GM23338 (cell line): ENCODE results near the gene ZBTB42.

Source experiments
- CREB1 ChIP-seq: fragments of 250-450 bp; sonication (Bioruptor Pico); IDR thresholded peaks from 2 replicates; pipeline ENCODE4 v1.5.0; 2020; ENCODE audit warnings: low read depth, mild to moderate bottlenecking, moderate library complexity
- CTCF ChIP-seq, 2 experiments: fragments of 200-600 bp in 1 of 2; sonication (generic) in 1 of 2; conservative IDR thresholded peaks; 2 replicates each; pipeline versions ENCODE4 v1.5.1 to v1.6.1; 2016 to 2017; ENCODE audit warnings: antibody characterized with exemption in 2 of 2, low read depth in 2 of 2, mild to moderate bottlenecking in 2 of 2, moderate library complexity in 1 of 2
- ETS1 ChIP-seq: IDR thresholded peaks from 2 replicates; pipeline ENCODE4 v1.6.1; 2016; ENCODE audit warnings: antibody characterized with exemption
- EZH2 ChIP-seq: fragments of 200-600 bp; sonication (generic); IDR thresholded peaks from one replicate; pipeline ENCODE4 v1.8.0; 2017; ENCODE audit warnings: antibody characterized with exemption, mild to moderate bottlenecking, low read depth; ENCODE audit not compliant: unreplicated experiment
- EZH2phosphoT487 ChIP-seq: fragments of 200-600 bp; sonication (generic); IDR thresholded peaks from one replicate; pipeline ENCODE4 v1.8.1; 2018; ENCODE audit warnings: antibody characterized with exemption; ENCODE audit not compliant: unreplicated experiment
- JUNB ChIP-seq: IDR thresholded peaks from one replicate; pipeline ENCODE4 v1.6.1; 2016; ENCODE audit warnings: antibody characterized with exemption; ENCODE audit not compliant: unreplicated experiment
- NANOG ChIP-seq: IDR thresholded peaks from 2 replicates; pipeline ENCODE4 v1.6.1; 2016; ENCODE audit warnings: antibody characterized with exemption, borderline replicate concordance
- POLR2AphosphoS5 ChIP-seq: IDR thresholded peaks from 2 replicates; pipeline ENCODE4 v1.6.1; 2016; ENCODE audit warnings: antibody characterized with exemption, low read depth
- REST ChIP-seq: IDR thresholded peaks from one replicate; pipeline ENCODE4 v1.6.1; 2018; ENCODE audit warnings: antibody characterized with exemption; ENCODE audit not compliant: unreplicated experiment
- STAT1 ChIP-seq: IDR thresholded peaks from one replicate; pipeline ENCODE4 v1.6.1; 2016; ENCODE audit warnings: antibody characterized with exemption; ENCODE audit not compliant: unreplicated experiment
- ZNF114 ChIP-seq: fragments of 250-450 bp; sonication (Bioruptor Pico); IDR thresholded peaks from 2 replicates; pipeline ENCODE4 v1.5.0; 2020; ENCODE audit warnings: mild to moderate bottlenecking, moderate library complexity
- ZNF331 ChIP-seq: fragments of 250-450 bp; sonication (Bioruptor Pico); IDR thresholded peaks from 2 replicates; pipeline ENCODE4 v1.5.0; 2020; ENCODE audit warnings: low read depth, mild to moderate bottlenecking, moderate library complexity
- ZNF462 ChIP-seq: fragments of 250-450 bp; sonication (Bioruptor Pico); IDR thresholded peaks from 2 replicates; pipeline ENCODE4 v1.5.0; 2020; ENCODE audit warnings: mild to moderate bottlenecking, moderate library complexity

- TF ChIP-seq EZH2 = no peak
- no peak for TF ChIP-seq CTCF (conservative IDR thresholded peaks at IDR 0.05; ENCODE audit: low read depth in 2 of 2)
- TF ChIP-seq CREB1 (CRISPR knock-in tag) = no peak
- no peak for TF ChIP-seq REST
- TF ChIP-seq POLR2AphosphoS5 = no peak
- no peak for TF ChIP-seq ETS1
- no peak for TF ChIP-seq JUNB
- TF ChIP-seq NANOG = no peak
- TF ChIP-seq ZNF331 = no peak
- no peak for TF ChIP-seq EZH2phosphoT487
- no peak for TF ChIP-seq STAT1
- TF ChIP-seq ZNF114 (CRISPR knock-in tag) = no peak
- TF ChIP-seq ZNF462 (CRISPR knock-in tag) = no peak
These were observed 13.9 kb upstream of the ZBTB42 start for GRCh38 chr14:104786726-104787675.
